Stimulated activated CD4-positive, alpha-beta T cell treated with anti-CD3 and anti-CD28 coated beads, Interleukin-4, amount 100 ng/mL, for 24 hours (primary cell): Measurements from ENCODE around the gene MRGPRX4.

ENCODE experiments used
- DNase-seq: peaks from one replicate; pipeline ENCODE4 v3.0.0-alpha.2; 2020

MRGPRX4 gene

DNA sequence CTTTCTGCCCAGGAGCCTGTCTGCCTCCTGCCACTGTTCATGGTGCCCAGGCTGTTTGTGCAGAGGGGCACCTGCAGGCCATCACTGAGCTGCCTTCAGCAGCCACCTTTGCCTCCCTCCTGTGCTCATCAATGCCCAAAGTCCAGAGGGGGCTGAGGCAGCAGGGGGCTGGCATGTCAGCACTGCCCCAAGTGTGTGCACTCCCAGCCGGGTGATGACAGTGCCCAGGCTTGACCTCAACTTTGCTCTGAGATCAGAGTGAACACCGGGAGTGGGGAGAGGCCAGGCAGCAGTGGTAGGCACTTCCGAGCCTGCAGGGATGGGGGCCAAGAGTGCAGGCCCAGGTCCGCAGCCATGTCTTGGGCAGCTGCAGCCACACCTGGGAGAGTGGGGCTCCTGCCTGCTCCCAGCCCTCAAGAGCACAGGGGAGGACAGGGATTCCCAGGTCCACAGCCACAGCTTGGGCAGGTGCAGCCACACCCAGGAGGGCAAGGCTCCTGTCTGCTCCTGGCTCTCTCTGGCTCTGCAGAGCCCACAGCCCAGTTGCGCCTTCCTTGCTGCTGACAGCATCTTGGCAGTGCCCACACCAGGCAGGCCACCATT lies 48.7 kb downstream of the MRGPRX4 start:
- no peak for DNase-seq

DNA sequence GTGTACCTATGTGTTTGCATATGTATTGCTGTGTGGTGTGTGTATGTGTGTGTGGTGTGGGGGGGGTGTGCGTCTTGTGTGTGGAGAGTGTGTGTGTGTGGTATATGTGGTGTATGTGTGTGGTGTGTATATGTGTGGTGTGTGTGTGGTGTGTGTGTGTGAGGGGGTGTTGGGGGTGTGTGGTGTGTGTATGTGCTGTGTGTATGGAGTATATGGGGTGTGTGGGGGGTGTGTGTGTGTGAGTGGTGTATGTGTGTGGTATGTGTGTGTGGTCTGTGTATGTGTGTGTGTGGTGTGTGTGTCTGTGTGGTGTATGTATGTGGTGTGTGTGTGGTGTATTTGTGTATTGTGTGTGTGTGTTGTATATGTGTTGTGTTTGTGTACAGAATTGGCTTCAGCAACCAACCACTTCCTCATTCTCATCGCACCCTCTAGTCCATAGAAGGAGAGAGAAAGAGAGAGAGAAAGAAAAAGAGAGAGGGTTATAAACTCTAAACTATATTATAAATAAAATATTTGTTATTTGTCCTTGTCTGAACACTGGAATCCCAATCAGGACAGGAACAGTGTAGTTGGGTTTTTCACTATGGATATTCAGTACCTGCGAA lies 50.3 kb downstream of the MRGPRX4 start:
- DNase-seq: no peak
